ENCODE measurements around the gene ELOA. TPM values are rescaled to one million over a fixed set of nuclear protein-coding genes. Genes with fewer than 3 reads are reported as not detected.
"Not testable (repeated sequence)": the region's sequence is repeated elsewhere in the genome, so short reads cannot be mapped to it uniquely, and the experiment has no call there.

The ELOA gene
- polyA plus RNA-seq, 2 of the 4 experiments (the other 2 are of a cell fraction) = 16.4 to 18.4 TPM

DNA sequence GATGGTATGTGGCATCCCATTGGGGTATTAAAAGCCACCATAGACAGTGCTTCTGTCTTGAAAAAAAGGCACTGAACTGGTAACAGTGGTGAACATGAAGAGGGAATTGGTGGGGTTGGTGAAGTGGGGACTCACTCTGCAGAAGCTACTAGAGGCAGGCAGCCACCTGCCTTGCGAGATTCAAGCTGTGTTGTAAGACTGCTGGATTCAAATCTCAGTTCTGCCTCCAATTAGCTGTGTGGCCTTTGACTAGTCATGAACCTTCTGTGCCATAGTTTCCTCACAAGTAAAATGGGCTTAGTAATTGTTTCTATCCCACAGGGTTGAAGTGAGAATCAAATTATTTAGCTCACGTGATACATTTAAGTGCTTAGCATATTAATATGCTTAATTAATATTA lies 16.6 kb upstream of the ELOA start:
- 98% methylated on average over 2 of the region's 2 CpGs for WGBS (ENCODE audit: missing lambda C conversion rate)
- H3K4me2 ChIP-seq = peak overlapping the region; percentile 48; the same call in 2 of the 3 replicates
- ATAC-seq = no peak

DNA sequence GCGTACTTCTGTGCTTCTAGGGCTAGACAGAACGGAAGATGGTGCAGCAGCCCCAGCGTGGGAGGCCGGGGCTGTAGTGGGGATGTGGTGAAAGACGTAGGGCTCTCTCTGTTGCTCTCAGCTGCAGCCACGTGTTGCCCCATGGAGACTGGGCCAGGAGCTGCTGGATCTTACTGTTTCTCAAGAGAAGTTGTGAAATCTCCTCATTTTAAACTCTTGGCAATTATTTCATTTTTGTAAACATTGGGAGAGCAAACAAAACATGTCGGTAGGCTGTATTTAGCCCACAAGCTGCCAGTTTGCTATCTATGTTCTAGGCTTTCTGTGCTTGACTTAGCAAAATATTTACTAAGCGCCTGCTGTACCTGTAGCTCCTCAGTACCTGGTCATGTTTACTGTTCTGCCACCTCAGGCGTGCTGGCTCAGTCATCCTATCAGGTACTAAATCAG lies 15.9 kb upstream of the ELOA start:
- WGBS (ENCODE audit: missing lambda C conversion rate) = 49% methylated on average over 9 of the region's 9 CpGs
- Histone ChIP-seq H3K27ac (peak overlapping the region; percentile 35 to 58; a peak in 4 of 6 replicates), H3K4me3 (no peak overlapping the region), H3K9me3 (no peaks in the 10 kb centered on the region), H3K4me1 (peaks cover 33% of the 10 kb centered on the region), H3K4me2 (peak overlapping the region; percentile 48)
- POLR2A ChIA-PET = interaction anchor here (1.7 kb wide), 1 partner anchor 16 kb away, joined by 7 read pairs; the partner anchor contains the start of gene ELOA
- 0 out of 2 replicates have a peak, but pooled peaks have one; percentile 21 for TF ChIP-seq MAX (IDR thresholded peaks at IDR 0.05)
- no peak for TF ChIP-seq SMC3 (IDR thresholded peaks at IDR 0.05)
- peak; percentile 41 to 61; a peak in 3 of 4 replicates for TF ChIP-seq CEBPB (IDR thresholded peaks at IDR 0.05)
- DNase-seq (ENCODE audit: low read depth in 1 of 2, low spot score in 1 of 2) = peak in 1 of 2 experiments; percentile 36
- CTCF ChIA-PET = interaction anchor here (1.0 to 1.2 kb wide), 3 partner anchors 9 to 141 kb away, joined by 3 read pairs; no protein-coding TSS in a partner anchor
- no peak for FAIRE-seq
- ATAC-seq = peak; percentile 68 to 75; a peak in 5 of 6 replicates

More for the DNA sequence above, 16.6 kb upstream of the ELOA start:
- H3K4me1 ChIP-seq = peaks cover 28% of the 10 kb centered on the region
- no peak for DNase-seq (ENCODE audit: low read depth in 1 of 2, low spot score in 1 of 2)
- POLR2A ChIA-PET = interaction anchor here (1.7 kb wide), 1 partner anchor 17 kb away, joined by 7 read pairs; the partner anchor contains the start of gene ELOA
- no peak for TF ChIP-seq JUN (IDR thresholded peaks at IDR 0.05)
- TF ChIP-seq ZSCAN20 (CRISPR knock-in tag; IDR thresholded peaks at IDR 0.05) = no peak
- TF ChIP-seq RARB (CRISPR knock-in tag; IDR thresholded peaks at IDR 0.05) = no peak
- no peak for TF ChIP-seq ZFP36 (IDR thresholded peaks at IDR 0.05; ENCODE audit: borderline replicate concordance, partially characterized antibody)
- TF ChIP-seq CHD4 (IDR thresholded peaks at IDR 0.05; ENCODE audit: borderline replicate concordance) = no peak
- TF ChIP-seq PHF8 (IDR thresholded peaks at IDR 0.05; ENCODE audit: borderline replicate concordance, low read depth) = no peak
- no peak for TF ChIP-seq POLR2A (IDR thresholded peaks at IDR 0.05; ENCODE audit: low read length)
- no peak for TF ChIP-seq FOSL2 (IDR thresholded peaks at IDR 0.05)
- no peak for TF ChIP-seq FOSL2 (CRISPR knock-in tag; IDR thresholded peaks at IDR 0.05)
- no peak for TF ChIP-seq SREBF2 (IDR thresholded peaks at IDR 0.05)
- FAIRE-seq = no peak
- H3K9me3 ChIP-seq = no peaks in the 10 kb centered on the region
- H3K27ac ChIP-seq = no peak overlapping the region; a peak in 2 of 6 replicates
- no peak overlapping the region for H3K4me3 ChIP-seq
- CTCF ChIA-PET = interaction anchor here (1.0 to 1.2 kb wide), 3 partner anchors 8 to 142 kb away, joined by 3 read pairs; no protein-coding TSS in a partner anchor

- CTCF ChIA-PET = interaction anchor here (0.6 to 1.0 kb wide), 2 partner anchors 13 to 33 kb away, joined by 3 to 4 read pairs; no protein-coding TSS in a partner anchor
- H3K27ac ChIP-seq = peak overlapping the region; percentile 52 to 71; a peak in 5 of 6 replicates
Observed at GRCh38 chr1:23732363-23733224, 10.7 kb upstream of the ELOA start.

DNA sequence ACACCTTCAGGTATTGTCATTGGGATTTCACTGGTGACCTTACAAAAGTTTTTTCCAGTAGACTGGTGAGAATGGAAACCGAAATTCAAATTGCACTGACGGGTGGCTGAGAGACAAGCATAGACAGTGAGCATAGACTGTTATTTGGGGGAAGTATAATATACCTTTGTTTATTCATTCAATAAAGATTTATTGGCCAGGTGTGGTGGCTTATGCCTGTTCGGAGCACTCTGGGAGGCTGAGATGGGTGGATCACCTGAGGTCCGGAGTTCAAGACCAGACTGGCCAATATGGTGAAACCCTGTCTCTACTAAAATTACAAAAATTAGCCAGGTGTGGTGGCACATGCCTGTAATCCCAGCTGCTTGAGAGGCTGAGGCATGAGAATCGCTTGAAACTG lies 10.0 kb upstream of the ELOA start:
- ATAC-seq, FAIRE-seq: not testable (repeated sequence)

More at GRCh38 chr1:23732363-23733224, 10.7 kb upstream of the ELOA start:
- WGBS (ENCODE audit: missing lambda C conversion rate) = 89% methylated on average over 10 of the region's 10 CpGs
- DNase-seq (ENCODE audit: low read depth in 1 of 2, low spot score in 1 of 2) (peak in 1 of 2 experiments; percentile 15), ATAC-seq (peak in 1 of 2 experiments; percentile 34; a peak in 1 of 6 replicates), FAIRE-seq (no peak)
- Histone ChIP-seq H3K4me1 (peaks cover 25% of the 10 kb centered on the region), H3K4me3 (no peak overlapping the region), H3K9me3 (no peaks in the 10 kb centered on the region), H3K4me2 (peak overlapping the region; percentile 41)
- TF ChIP-seq ZFP36 (IDR thresholded peaks at IDR 0.05; ENCODE audit: borderline replicate concordance, partially characterized antibody) (no peak), MAFK (IDR thresholded peaks at IDR 0.05; ENCODE audit: partially characterized antibody) (peak; percentile 40)
- POLR2A ChIA-PET = interaction anchor here (1.5 kb wide), 1 partner anchor 11 kb away, joined by 4 read pairs; the partner anchor contains the start of gene ELOA

More for the DNA sequence above, 10.0 kb upstream of the ELOA start:
- not testable (repeated sequence) for H3K9me3 ChIP-seq; H3K4me3 ChIP-seq; H3K27ac ChIP-seq; DNase-seq (ENCODE audit: low read depth in 1 of 2, low spot score in 1 of 2); H3K4me2 ChIP-seq
- WGBS (ENCODE audit: missing lambda C conversion rate) = 93% methylated on average over 5 of the region's 5 CpGs
- POLR2A ChIA-PET = interaction anchor here (1.5 kb wide), 1 partner anchor 10 kb away, joined by 4 read pairs; the partner anchor contains the start of gene ELOA
- CTCF ChIA-PET = interaction anchor here (0.6 kb wide), 1 partner anchor 34 kb away, joined by 4 read pairs; no protein-coding TSS in a partner anchor
- peaks cover 18% of the 10 kb centered on the region for H3K4me1 ChIP-seq

Data from A549 (cell line).